Measurements from ENCODE around the gene CD4.

DNA sequence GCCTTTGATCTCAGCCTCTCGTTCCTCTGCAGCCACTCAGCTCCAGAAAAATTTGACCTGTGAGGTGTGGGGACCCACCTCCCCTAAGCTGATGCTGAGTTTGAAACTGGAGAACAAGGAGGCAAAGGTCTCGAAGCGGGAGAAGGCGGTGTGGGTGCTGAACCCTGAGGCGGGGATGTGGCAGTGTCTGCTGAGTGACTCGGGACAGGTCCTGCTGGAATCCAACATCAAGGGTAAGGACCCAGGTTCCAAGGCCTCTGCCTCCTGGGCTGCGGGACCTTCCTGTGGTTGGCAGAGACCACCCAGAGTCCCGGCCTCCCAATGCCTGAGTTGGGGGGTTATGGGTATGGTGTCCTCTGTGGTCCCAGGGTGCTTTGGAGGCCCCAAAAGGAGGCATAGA is 27.8 kb downstream of the CD4 start:
- no peak for TF ChIP-seq POLR2AphosphoS5 (IDR thresholded peaks at IDR 0.05)
- TF ChIP-seq, protein P1, sequence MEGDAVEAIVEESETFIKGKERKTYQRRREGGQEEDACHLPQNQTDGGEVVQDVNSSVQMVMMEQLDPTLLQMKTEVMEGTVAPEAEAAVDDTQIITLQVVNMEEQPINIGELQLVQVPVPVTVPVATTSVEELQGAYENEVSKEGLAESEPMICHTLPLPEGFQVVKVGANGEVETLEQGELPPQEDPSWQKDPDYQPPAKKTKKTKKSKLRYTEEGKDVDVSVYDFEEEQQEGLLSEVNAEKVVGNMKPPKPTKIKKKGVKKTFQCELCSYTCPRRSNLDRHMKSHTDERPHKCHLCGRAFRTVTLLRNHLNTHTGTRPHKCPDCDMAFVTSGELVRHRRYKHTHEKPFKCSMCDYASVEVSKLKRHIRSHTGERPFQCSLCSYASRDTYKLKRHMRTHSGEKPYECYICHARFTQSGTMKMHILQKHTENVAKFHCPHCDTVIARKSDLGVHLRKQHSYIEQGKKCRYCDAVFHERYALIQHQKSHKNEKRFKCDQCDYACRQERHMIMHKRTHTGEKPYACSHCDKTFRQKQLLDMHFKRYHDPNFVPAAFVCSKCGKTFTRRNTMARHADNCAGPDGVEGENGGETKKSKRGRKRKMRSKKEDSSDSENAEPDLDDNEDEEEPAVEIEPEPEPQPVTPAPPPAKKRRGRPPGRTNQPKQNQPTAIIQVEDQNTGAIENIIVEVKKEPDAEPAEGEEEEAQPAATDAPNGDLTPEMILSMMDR (IDR thresholded peaks at IDR 0.05) = no peak
- TF ChIP-seq POLR2A (IDR thresholded peaks at IDR 0.05) = no peak
